Ascending aorta (tissue), 2 donors: ENCODE data around the gene NBPF6. TPM values are rescaled to one million over a fixed set of nuclear protein-coding genes. Genes with fewer than 3 reads are reported as not detected.

Experiments
- DNase-seq, 2 donors: peaks; one replicate each; pipeline ENCODE4 v3.0.0-alpha.2; 2019; ENCODE audit warnings: low spot score in 2 of 2
- H3K27ac ChIP-seq, 2 donors: fragments of 200-600 bp; sonication (generic); one replicate each; pipeline ENCODE4 v1.5.1; 2016 to 2017; ENCODE audit warnings: mild to moderate bottlenecking in 1 of 2
- H3K27me3 ChIP-seq: fragments of 200-600 bp; sonication (generic); one replicate; pipeline ENCODE4 v1.5.1; 2017
- H3K36me3 ChIP-seq, 2 donors: fragments of 200-600 bp; sonication (generic); one replicate each; pipeline ENCODE4 v1.5.1; 2016
- H3K4me1 ChIP-seq, 2 donors: fragments of 200-600 bp; sonication (generic); one replicate each; pipeline ENCODE4 v1.5.1; 2016 to 2017; ENCODE audit warnings: mild to moderate bottlenecking in 1 of 2
- H3K4me3 ChIP-seq, 2 donors: fragments of 200-600 bp; sonication (generic); one replicate each; pipeline ENCODE4 v1.5.1; 2016 to 2017; ENCODE audit warnings: mild to moderate bottlenecking in 1 of 2
- H3K9me3 ChIP-seq, 2 donors: fragments of 200-600 bp; sonication (generic); one replicate each; pipeline ENCODE4 v1.5.1; 2016
- CTCF ChIP-seq, 3 experiments: fragments of 200-600 bp in 2 of 3; fragments of 450-650 bp in 1 of 3; sonication (generic) in 2 of 3; IDR thresholded peaks; one replicate each; pipeline ENCODE4 v1.5.1; 2016 to 2019; ENCODE audit warnings: antibody characterized with exemption in 3 of 3, mild to moderate bottlenecking in 1 of 3, moderate library complexity in 1 of 3
- intact Hi-C: fragments of 100-400 bp; cut with DNase I; formaldehyde crosslinking; loops from one replicate; pipeline ENCODE4 v1.15.1; 2023
- total RNA-seq: library from RNA; depleted of rRNA; stranded (reverse); fragments of >200 nt; gene quantifications from one replicate; pipeline ENCODE4 v1.1.0, GENCODE V29; 2016

NBPF6 gene
- total RNA-seq, 1 donor from 2014 or later, result not detected

DNA sequence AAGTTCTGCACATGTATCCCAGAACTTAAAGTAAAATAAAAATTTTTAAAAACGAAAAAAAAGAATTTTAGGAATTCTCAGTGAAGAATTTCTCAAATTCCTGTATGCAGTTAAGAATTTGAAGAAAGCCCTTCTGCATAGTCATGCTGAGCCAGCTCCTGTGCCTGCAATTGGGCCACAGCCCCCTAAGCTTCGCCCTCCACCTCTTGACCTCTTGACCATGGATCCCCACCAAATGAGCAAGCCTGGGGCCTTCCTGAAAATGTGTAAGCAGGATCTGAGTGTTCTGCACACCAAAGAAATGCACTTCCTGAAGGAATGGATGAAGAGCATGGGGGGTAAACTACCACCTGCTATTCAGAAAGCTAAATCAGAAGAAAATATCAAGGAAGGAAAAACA is 52.0 kb downstream of the NBPF6 start:
- Histone ChIP-seq H3K4me3 (no peak overlapping the region), H3K9me3 (no peaks in the 10 kb centered on the region), H3K27me3 (no peaks in the 10 kb centered on the region), H3K36me3 (no peaks in the 10 kb centered on the region), H3K4me1 (no peaks in the 10 kb centered on the region), H3K27ac (no peak overlapping the region)
- no peak for DNase-seq
- intact Hi-C loops, result no loop called here
- TF ChIP-seq CTCF (IDR thresholded peaks at IDR 0.05), result no peak

DNA sequence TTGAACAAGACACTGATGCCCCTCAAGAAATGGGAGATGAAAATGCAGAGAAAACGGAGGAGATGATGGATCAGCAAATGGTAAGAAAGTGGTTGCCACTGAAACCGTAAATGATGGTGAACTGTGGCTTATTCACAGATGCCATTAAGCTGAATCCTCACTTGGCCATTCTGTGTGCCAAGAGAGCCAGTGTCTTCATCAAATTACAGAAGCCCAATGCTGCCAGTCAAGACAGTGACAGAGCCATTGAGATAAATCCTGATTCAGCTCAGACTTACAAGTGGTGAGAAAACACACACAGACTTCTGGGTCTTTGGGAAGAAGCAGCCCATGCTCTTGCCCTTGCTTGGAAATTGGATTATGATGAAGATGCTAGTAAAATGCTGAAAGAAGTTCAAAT is 52.5 kb downstream of the NBPF6 start:
- no peak for DNase-seq
- intact Hi-C loops, result no loop called here
- Histone ChIP-seq H3K4me3 (no peak overlapping the region), H3K27me3 (no peaks in the 10 kb centered on the region), H3K9me3 (no peaks in the 10 kb centered on the region), H3K27ac (no peak overlapping the region), H3K36me3 (no peaks in the 10 kb centered on the region), H3K4me1 (no peaks in the 10 kb centered on the region)
- TF ChIP-seq CTCF (IDR thresholded peaks at IDR 0.05), result no peak

DNA sequence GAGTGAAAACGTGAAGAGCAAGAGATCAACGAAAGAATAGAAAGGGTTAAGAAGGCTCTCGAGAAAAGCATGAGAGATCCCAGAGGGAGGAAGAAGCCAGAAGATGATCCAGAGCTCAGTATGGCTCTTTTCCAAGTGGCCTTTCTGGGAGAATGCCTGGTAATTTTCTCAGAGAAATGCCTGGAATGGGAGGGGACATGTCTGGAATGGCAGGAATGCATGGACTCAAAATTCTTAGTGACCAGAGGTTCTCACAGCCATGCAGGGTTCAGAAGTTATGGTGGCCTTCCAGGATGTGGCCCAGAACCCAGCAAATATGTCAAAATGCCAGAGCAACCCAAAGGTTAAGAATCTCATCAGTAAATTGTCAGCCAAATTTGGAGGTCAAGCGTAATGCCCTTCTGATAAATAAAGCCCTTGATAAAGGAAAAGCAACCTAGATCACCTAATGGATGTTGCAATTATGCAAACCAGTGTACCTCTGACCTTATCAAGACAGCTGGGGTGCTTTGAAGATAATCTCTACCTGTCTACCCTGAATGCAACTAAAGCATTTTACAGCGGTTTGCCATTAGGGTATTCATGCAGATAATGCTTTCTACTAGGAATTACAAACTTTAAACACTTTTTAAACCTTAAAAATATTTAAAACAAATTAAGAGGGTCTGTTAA is 53.1 kb downstream of the NBPF6 start:
- no peaks in the 10 kb centered on the region for H3K4me1 ChIP-seq
- H3K27ac ChIP-seq, result no peak overlapping the region

DNA sequence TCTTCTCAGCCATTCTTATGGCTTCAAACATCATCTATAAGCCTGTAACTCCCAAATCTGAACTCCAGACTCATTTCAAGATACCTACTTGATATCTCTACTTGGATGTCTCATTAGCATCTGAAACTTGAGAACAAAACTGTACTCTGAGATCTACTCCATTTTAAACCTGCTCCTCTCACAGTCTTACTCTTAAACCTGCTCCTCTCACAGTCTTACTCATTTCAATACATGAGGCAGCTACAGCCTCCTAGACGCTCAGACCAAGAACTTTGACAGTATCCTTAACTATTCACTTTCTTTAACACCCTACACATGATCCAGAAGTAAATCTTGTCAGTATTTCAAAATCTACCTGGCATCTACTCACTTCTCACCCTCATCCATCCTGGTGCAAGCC is 54.3 kb downstream of the NBPF6 start:
- no peak for TF ChIP-seq CTCF (IDR thresholded peaks at IDR 0.05)
- DNase-seq, result no peak
- Histone ChIP-seq H3K36me3 (no peaks in the 10 kb centered on the region), H3K27me3 (no peaks in the 10 kb centered on the region), H3K27ac (no peak overlapping the region), H3K9me3 (no peaks in the 10 kb centered on the region), H3K4me3 (no peak overlapping the region), H3K4me1 (no peaks in the 10 kb centered on the region)
- intact Hi-C loops, result no loop called here

More for the DNA sequence above, 53.1 kb downstream of the NBPF6 start:
- intact Hi-C loops, result no loop called here
- H3K9me3 ChIP-seq, result no peaks in the 10 kb centered on the region
- no peaks in the 10 kb centered on the region for H3K36me3 ChIP-seq
- DNase-seq, result no peak
- TF ChIP-seq CTCF (IDR thresholded peaks at IDR 0.05), result no peak
- H3K27me3 ChIP-seq, result no peaks in the 10 kb centered on the region
- H3K4me3 ChIP-seq, result no peak overlapping the region

- no peak for DNase-seq
- Histone ChIP-seq H3K9me3 (no peaks in the 10 kb centered on the region), H3K27me3 (no peaks in the 10 kb centered on the region), H3K36me3 (no peaks in the 10 kb centered on the region), H3K4me3 (no peak overlapping the region), H3K27ac (no peak overlapping the region), H3K4me1 (no peaks in the 10 kb centered on the region)
- intact Hi-C loops, result no loop called here
- no peak for TF ChIP-seq CTCF (IDR thresholded peaks at IDR 0.05)
These were observed 55.6 kb downstream of the NBPF6 start for GRCh38 chr1:108505763-108506070.

- Histone ChIP-seq H3K36me3 (no peaks in the 10 kb centered on the region), H3K9me3 (no peaks in the 10 kb centered on the region), H3K27ac (no peak overlapping the region), H3K4me3 (no peak overlapping the region), H3K4me1 (no peaks in the 10 kb centered on the region), H3K27me3 (no peaks in the 10 kb centered on the region)
- no peak for TF ChIP-seq CTCF (IDR thresholded peaks at IDR 0.05)
- intact Hi-C loops, result loop anchor here (1.0 to 2.0 kb wide), 2 partner anchors 45 to 133 kb away; no protein-coding TSS in a partner anchor
- no peak for DNase-seq
These were observed 61.6 kb downstream of the NBPF6 start for GRCh38 chr1:108511764-108512163.
